ENCODE data around the gene FHL1.

FHL1 gene

DNA sequence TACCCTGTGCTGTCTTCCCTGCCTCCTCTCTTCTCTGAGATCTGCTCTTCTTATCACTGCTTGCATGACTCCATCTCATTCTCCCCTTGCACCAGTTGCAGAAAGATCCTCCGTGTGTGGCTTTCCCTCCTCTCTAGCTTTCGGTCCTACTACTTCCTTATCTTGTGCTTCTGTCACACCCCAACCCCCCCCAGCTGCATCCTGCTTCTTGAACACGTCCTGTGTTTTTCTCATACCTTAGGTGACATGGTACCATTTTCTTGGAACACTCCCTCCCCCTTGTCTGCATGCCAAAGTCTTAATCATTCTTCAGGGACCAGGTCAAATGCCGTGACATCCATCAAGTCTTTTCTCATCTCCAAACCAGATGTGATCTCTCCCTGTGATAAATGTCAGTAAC is 46.4 kb downstream of the FHL1 start:
- H3K27me3 ChIP-seq (ENCODE audit: control insufficient read depth in 3 of 3, insufficient read depth in 3 of 3, low read depth in 1 of 3, low read length in 3 of 3): no peaks in the 10 kb centered on the region
- no peak overlapping the region for H2AK5ac ChIP-seq (ENCODE audit: low read depth, low read length)
- no peak overlapping the region for H2BK15ac ChIP-seq (ENCODE audit: low read length)
- no peak overlapping the region for H3K14ac ChIP-seq (ENCODE audit: low read length)
- no peak overlapping the region for H2BK12ac ChIP-seq (ENCODE audit: low read length)
- H3K4me2 ChIP-seq (ENCODE audit: insufficient read depth, low read length, poor library complexity, severe bottlenecking): no peak overlapping the region
- no peak overlapping the region for H2BK5ac ChIP-seq (ENCODE audit: low read length)
- H3K4me3 ChIP-seq (ENCODE audit: low read length in 2 of 2): no peak overlapping the region
- no peak overlapping the region for H3K23ac ChIP-seq (ENCODE audit: low read depth, low read length, poor library complexity)
- no CpG with 5 or more reads among the region's 4 CpGs for WGBS, 2 donors (ENCODE audit: extremely low coverage in 2 of 2, insufficient read length in 2 of 2, insufficient replicate concordance in 1 of 2)
- H4K91ac ChIP-seq (ENCODE audit: low read depth, low read length, poor library complexity): no peak overlapping the region
- no peak overlapping the region for H2AFZ ChIP-seq (ENCODE audit: low read length)
- H3K18ac ChIP-seq (ENCODE audit: low read length): no peak overlapping the region
- no peaks in the 10 kb centered on the region for H3K36me3 ChIP-seq (replicated peaks in 1 of 2; ENCODE audit: control insufficient read depth in 2 of 2, insufficient read depth in 2 of 2, low read length in 2 of 2)
- DNase-seq (ENCODE audit: low spot score): no peak
- H4K8ac ChIP-seq (ENCODE audit: low read depth, low read length): no peak overlapping the region
- no peak overlapping the region for H2BK120ac ChIP-seq (ENCODE audit: low read depth, low read length)
- no peaks in the 10 kb centered on the region for H3K4me1 ChIP-seq (ENCODE audit: control insufficient read depth in 2 of 2, insufficient read depth in 1 of 2, low read depth in 1 of 2, low read length in 2 of 2)
- no peak overlapping the region for H3K27ac ChIP-seq (replicated peaks; ENCODE audit: low read length)
- peaks cover 2% of the 10 kb centered on the region for H3K79me1 ChIP-seq (ENCODE audit: low read depth, low read length)
- no peak overlapping the region for H3K9ac ChIP-seq (ENCODE audit: low read depth, low read length, poor library complexity)
- no peaks in the 10 kb centered on the region for H3K9me3 ChIP-seq (replicated peaks in 1 of 2; ENCODE audit: control insufficient read depth in 2 of 2, insufficient read depth in 1 of 2, low read depth in 1 of 2, low read length in 2 of 2)
- no peak overlapping the region for H3K4ac ChIP-seq (ENCODE audit: low read length)

DNA sequence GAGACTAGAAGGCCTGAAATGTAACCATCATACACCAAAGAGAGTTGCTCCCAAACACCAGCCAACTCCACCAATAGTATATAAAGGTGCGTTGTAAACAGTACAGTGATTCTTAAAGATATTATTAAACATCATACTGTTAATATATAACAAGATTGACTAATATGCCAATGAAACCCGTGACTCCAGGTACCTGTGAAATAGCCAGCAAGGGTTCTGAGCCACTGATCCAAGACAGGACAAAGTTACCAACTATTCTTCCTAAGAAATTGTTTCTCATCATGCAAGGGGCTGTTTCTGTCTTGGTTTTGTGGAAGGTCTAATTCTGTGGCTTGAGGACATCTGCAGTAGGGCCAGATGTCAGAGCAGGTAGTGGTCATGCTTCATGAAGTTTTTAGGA is 47.2 kb downstream of the FHL1 start:
- no peaks in the 10 kb centered on the region for H3K9me3 ChIP-seq (replicated peaks in 1 of 2; ENCODE audit: control insufficient read depth in 2 of 2, insufficient read depth in 1 of 2, low read depth in 1 of 2, low read length in 2 of 2)
- no peak for DNase-seq (ENCODE audit: low spot score)
- no peak overlapping the region for H4K8ac ChIP-seq (ENCODE audit: low read depth, low read length)
- H3K23ac ChIP-seq (ENCODE audit: low read depth, low read length, poor library complexity): no peak overlapping the region
- no peak overlapping the region for H2BK5ac ChIP-seq (ENCODE audit: low read length)
- H2BK12ac ChIP-seq (ENCODE audit: low read length): no peak overlapping the region
- no peak overlapping the region for H3K4ac ChIP-seq (ENCODE audit: low read length)
- no peak overlapping the region for H3K27ac ChIP-seq (replicated peaks; ENCODE audit: low read length)
- no peak overlapping the region for H3K18ac ChIP-seq (ENCODE audit: low read length)
- H3K36me3 ChIP-seq (replicated peaks in 1 of 2; ENCODE audit: control insufficient read depth in 2 of 2, insufficient read depth in 2 of 2, low read length in 2 of 2): no peaks in the 10 kb centered on the region
- H3K79me1 ChIP-seq (ENCODE audit: low read depth, low read length): peaks cover 2% of the 10 kb centered on the region
- no peak overlapping the region for H2AFZ ChIP-seq (ENCODE audit: low read length)
- no peak overlapping the region for H3K9ac ChIP-seq (ENCODE audit: low read depth, low read length, poor library complexity)
- WGBS, 2 donors (ENCODE audit: extremely low coverage in 2 of 2, insufficient read length in 2 of 2, insufficient replicate concordance in 1 of 2): no CpG with 5 or more reads among the region's 2 CpGs
- no peaks in the 10 kb centered on the region for H3K27me3 ChIP-seq (ENCODE audit: control insufficient read depth in 3 of 3, insufficient read depth in 3 of 3, low read depth in 1 of 3, low read length in 3 of 3)
- no peaks in the 10 kb centered on the region for H3K4me1 ChIP-seq (ENCODE audit: control insufficient read depth in 2 of 2, insufficient read depth in 1 of 2, low read depth in 1 of 2, low read length in 2 of 2)
- H3K4me3 ChIP-seq (ENCODE audit: low read length in 2 of 2): no peak overlapping the region
- no peak overlapping the region for H4K91ac ChIP-seq (ENCODE audit: low read depth, low read length, poor library complexity)
- no peak overlapping the region for H2BK15ac ChIP-seq (ENCODE audit: low read length)
- no peak overlapping the region for H2BK120ac ChIP-seq (ENCODE audit: low read depth, low read length)
- no peak overlapping the region for H2AK5ac ChIP-seq (ENCODE audit: low read depth, low read length)
- H3K14ac ChIP-seq (ENCODE audit: low read length): no peak overlapping the region
- no peak overlapping the region for H3K4me2 ChIP-seq (ENCODE audit: insufficient read depth, low read length, poor library complexity, severe bottlenecking)

DNA sequence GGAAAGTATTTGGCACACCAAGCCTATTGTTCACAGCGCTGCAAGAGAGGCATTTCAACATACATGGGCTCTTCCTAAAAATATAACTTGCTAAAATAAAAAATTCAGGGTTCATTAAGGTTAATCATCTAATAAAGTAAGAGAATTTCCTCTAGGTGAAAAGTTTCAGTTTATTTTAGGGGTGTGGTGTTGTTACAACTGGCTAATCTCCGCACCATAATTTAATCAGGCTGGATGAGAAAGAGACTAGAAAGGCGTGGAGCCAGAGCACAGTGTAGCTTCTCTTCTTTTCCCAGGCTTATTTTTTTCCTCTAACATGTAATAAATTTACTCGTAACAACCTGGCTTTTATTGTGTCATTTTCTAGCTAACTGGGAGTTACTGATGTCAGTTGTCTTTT is 47.9 kb downstream of the FHL1 start:
- no peak overlapping the region for H2AK5ac ChIP-seq (ENCODE audit: low read depth, low read length)
- H2BK15ac ChIP-seq (ENCODE audit: low read length): no peak overlapping the region
- no peak overlapping the region for H3K4ac ChIP-seq (ENCODE audit: low read length)
- H3K27me3 ChIP-seq (ENCODE audit: control insufficient read depth in 3 of 3, insufficient read depth in 3 of 3, low read depth in 1 of 3, low read length in 3 of 3): no peaks in the 10 kb centered on the region
- H2BK5ac ChIP-seq (ENCODE audit: low read length): no peak overlapping the region
- H4K91ac ChIP-seq (ENCODE audit: low read depth, low read length, poor library complexity): no peak overlapping the region
- WGBS, 2 donors (ENCODE audit: extremely low coverage in 2 of 2, insufficient read length in 2 of 2, insufficient replicate concordance in 1 of 2): no CpG with 5 or more reads among the region's 4 CpGs
- no peak overlapping the region for H3K4me3 ChIP-seq (ENCODE audit: low read length in 2 of 2)
- H2BK12ac ChIP-seq (ENCODE audit: low read length): no peak overlapping the region
- no peak overlapping the region for H3K9ac ChIP-seq (ENCODE audit: low read depth, low read length, poor library complexity)
- no peak for DNase-seq (ENCODE audit: low spot score)
- H2BK120ac ChIP-seq (ENCODE audit: low read depth, low read length): no peak overlapping the region
- no peak overlapping the region for H4K8ac ChIP-seq (ENCODE audit: low read depth, low read length)
- no peak overlapping the region for H3K18ac ChIP-seq (ENCODE audit: low read length)
- H3K4me2 ChIP-seq (ENCODE audit: insufficient read depth, low read length, poor library complexity, severe bottlenecking): no peak overlapping the region
- H3K27ac ChIP-seq (replicated peaks; ENCODE audit: low read length): no peak overlapping the region
- peaks cover 2% of the 10 kb centered on the region for H3K79me1 ChIP-seq (ENCODE audit: low read depth, low read length)
- H3K9me3 ChIP-seq (replicated peaks in 1 of 2; ENCODE audit: control insufficient read depth in 2 of 2, insufficient read depth in 1 of 2, low read depth in 1 of 2, low read length in 2 of 2): no peaks in the 10 kb centered on the region
- no peaks in the 10 kb centered on the region for H3K4me1 ChIP-seq (ENCODE audit: control insufficient read depth in 2 of 2, insufficient read depth in 1 of 2, low read depth in 1 of 2, low read length in 2 of 2)
- no peak overlapping the region for H3K14ac ChIP-seq (ENCODE audit: low read length)
- H3K36me3 ChIP-seq (replicated peaks in 1 of 2; ENCODE audit: control insufficient read depth in 2 of 2, insufficient read depth in 2 of 2, low read length in 2 of 2): no peaks in the 10 kb centered on the region
- no peak overlapping the region for H2AFZ ChIP-seq (ENCODE audit: low read length)
- H3K23ac ChIP-seq (ENCODE audit: low read depth, low read length, poor library complexity): no peak overlapping the region

DNA sequence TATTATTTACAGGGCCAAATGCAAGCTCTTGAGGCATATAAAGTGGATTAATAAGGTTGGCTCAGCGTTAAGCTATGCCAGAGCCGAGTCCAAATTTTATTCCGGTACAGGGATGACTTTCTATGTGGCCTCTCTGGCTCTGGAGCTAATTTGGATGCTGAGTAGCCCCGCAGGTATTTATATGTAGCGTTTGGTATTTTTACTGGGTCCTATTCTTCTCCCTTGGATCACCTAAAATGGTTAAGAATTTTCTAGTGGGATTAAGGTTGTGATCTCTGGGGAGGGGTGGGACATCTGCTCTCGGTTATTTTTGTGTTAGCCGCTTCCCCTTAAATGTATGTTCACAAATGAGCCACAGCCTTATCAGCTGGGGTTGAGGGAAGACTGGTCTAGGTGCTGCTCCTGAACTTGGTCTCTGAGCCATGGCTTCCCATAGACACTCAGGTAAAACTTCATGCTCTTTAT is 49.4 kb downstream of the FHL1 start:
- no peak overlapping the region for H3K9ac ChIP-seq (ENCODE audit: low read depth, low read length, poor library complexity)
- no peaks in the 10 kb centered on the region for H3K27me3 ChIP-seq (ENCODE audit: control insufficient read depth in 3 of 3, insufficient read depth in 3 of 3, low read depth in 1 of 3, low read length in 3 of 3)
- H3K4ac ChIP-seq (ENCODE audit: low read length): no peak overlapping the region
- H2AK5ac ChIP-seq (ENCODE audit: low read depth, low read length): no peak overlapping the region
- peaks cover 2% of the 10 kb centered on the region for H3K79me1 ChIP-seq (ENCODE audit: low read depth, low read length)
- H3K18ac ChIP-seq (ENCODE audit: low read length): no peak overlapping the region
- H3K4me2 ChIP-seq (ENCODE audit: insufficient read depth, low read length, poor library complexity, severe bottlenecking): no peak overlapping the region
- no peak overlapping the region for H2BK12ac ChIP-seq (ENCODE audit: low read length)
- H3K27ac ChIP-seq (replicated peaks; ENCODE audit: low read length): no peak overlapping the region
- no peak overlapping the region for H4K91ac ChIP-seq (ENCODE audit: low read depth, low read length, poor library complexity)
- H2BK120ac ChIP-seq (ENCODE audit: low read depth, low read length): no peak overlapping the region
- H3K4me3 ChIP-seq (ENCODE audit: low read length in 2 of 2): no peak overlapping the region
- no CpG with 5 or more reads among the region's 7 CpGs for WGBS, 2 donors (ENCODE audit: extremely low coverage in 2 of 2, insufficient read length in 2 of 2, insufficient replicate concordance in 1 of 2)
- H3K9me3 ChIP-seq (replicated peaks in 1 of 2; ENCODE audit: control insufficient read depth in 2 of 2, insufficient read depth in 1 of 2, low read depth in 1 of 2, low read length in 2 of 2): no peaks in the 10 kb centered on the region
- H2BK5ac ChIP-seq (ENCODE audit: low read length): no peak overlapping the region
- no peak overlapping the region for H4K8ac ChIP-seq (ENCODE audit: low read depth, low read length)
- no peak for DNase-seq (ENCODE audit: low spot score)
- H3K4me1 ChIP-seq (ENCODE audit: control insufficient read depth in 2 of 2, insufficient read depth in 1 of 2, low read depth in 1 of 2, low read length in 2 of 2): peaks cover 0 to 2% of the 10 kb centered on the region in 2 donors
- no peak overlapping the region for H3K14ac ChIP-seq (ENCODE audit: low read length)
- H2BK15ac ChIP-seq (ENCODE audit: low read length): no peak overlapping the region
- H3K23ac ChIP-seq (ENCODE audit: low read depth, low read length, poor library complexity): no peak overlapping the region
- H3K36me3 ChIP-seq (replicated peaks in 1 of 2; ENCODE audit: control insufficient read depth in 2 of 2, insufficient read depth in 2 of 2, low read length in 2 of 2): no peaks in the 10 kb centered on the region
- H2AFZ ChIP-seq (ENCODE audit: low read length): no peak overlapping the region
